Osteoblast (primary cell): ENCODE data around the gene PRR20B. TPM values are rescaled to one million over a fixed set of nuclear protein-coding genes. Genes with fewer than 3 reads are reported as not detected.
"Not testable (repeated sequence)": the region's sequence is repeated elsewhere in the genome, so short reads cannot be mapped to it uniquely, and the experiment has no call there.

ENCODE experiments used
- DNase-seq: peaks from one replicate; pipeline ENCODE4 v3.0.0; 2011; ENCODE audit warnings: low spot score, mixed read lengths; ENCODE audit not compliant: insufficient read length; ENCODE audit errors: missing footprints
- H2AFZ ChIP-seq: 2 replicates; pipeline ENCODE4 v1.6.0; 2011; ENCODE audit warnings: mild to moderate bottlenecking, low read length
- H3K27ac ChIP-seq: 2 replicates; pipeline ENCODE4 v1.5.1; 2011; ENCODE audit warnings: mild to moderate bottlenecking, low read depth, low read length, moderate library complexity
- H3K27me3 ChIP-seq: 2 replicates; pipeline ENCODE4 v1.6.0; 2012; ENCODE audit warnings: mild to moderate bottlenecking, control low read depth, inconsistent platforms, low read length, moderate library complexity; ENCODE audit not compliant: insufficient read depth
- H3K36me3 ChIP-seq: 2 replicates; pipeline ENCODE4 v1.5.1; 2011; ENCODE audit warnings: mild to moderate bottlenecking, low read length, control low read depth, moderate library complexity; ENCODE audit not compliant: insufficient read depth
- H3K4me1 ChIP-seq: 2 replicates; pipeline ENCODE4 v1.5.1; 2011; ENCODE audit warnings: mild to moderate bottlenecking, low read length, control low read depth, moderate library complexity; ENCODE audit not compliant: insufficient read depth
- H3K4me2 ChIP-seq: 2 replicates; pipeline ENCODE4 v1.6.0; 2011; ENCODE audit warnings: mild to moderate bottlenecking, low read length; ENCODE audit not compliant: insufficient read depth
- H3K4me3 ChIP-seq: fragments of 200-600 bp; sonication (generic); 3 replicates; pipeline ENCODE4 v1.5.1; 2012; ENCODE audit warnings: mild to moderate bottlenecking, low read length, inconsistent platforms; ENCODE audit not compliant: insufficient read depth
- H3K79me2 ChIP-seq: 2 replicates; pipeline ENCODE4 v1.6.0; 2012; ENCODE audit warnings: mild to moderate bottlenecking, low read length, control low read depth, inconsistent platforms; ENCODE audit not compliant: insufficient read depth
- H3K9me3 ChIP-seq: 2 replicates; pipeline ENCODE4 v1.5.1; 2011; ENCODE audit warnings: low read depth, low read length, control low read depth
- H4K20me1 ChIP-seq: 2 replicates; pipeline ENCODE4 v1.6.0; 2012; ENCODE audit warnings: mild to moderate bottlenecking, low read length, control low read depth; ENCODE audit not compliant: insufficient read depth
- CTCF ChIP-seq: IDR thresholded peaks from 2 replicates; pipeline ENCODE4 v1.5.1; 2011; ENCODE audit warnings: mild to moderate bottlenecking, low read depth, low read length, moderate library complexity; ENCODE audit errors: extremely low read depth
- total RNA-seq: library from RNA; depleted of rRNA; stranded (reverse); fragments of >200 nt; gene quantifications from 2 replicates; pipeline ENCODE4 v1.2.3, GENCODE V29; 2012

PRR20B gene
- total RNA-seq, result not detected in 2 replicates

GRCh38 chr13:57147188-57147587 lies at the start of gene PRR20B:
Gene PRR20B, plus strand, starts transcription at chr13:57147488. Its CDS starts 387 bp downstream, at chr13:57147875.
- not testable (repeated sequence) for H3K4me1 ChIP-seq, H4K20me1 ChIP-seq, H2AFZ ChIP-seq, H3K27me3 ChIP-seq, H3K36me3 ChIP-seq, H3K4me2 ChIP-seq, H3K4me3 ChIP-seq, H3K79me2 ChIP-seq, DNase-seq, H3K9me3 ChIP-seq, H3K27ac ChIP-seq

DNA sequence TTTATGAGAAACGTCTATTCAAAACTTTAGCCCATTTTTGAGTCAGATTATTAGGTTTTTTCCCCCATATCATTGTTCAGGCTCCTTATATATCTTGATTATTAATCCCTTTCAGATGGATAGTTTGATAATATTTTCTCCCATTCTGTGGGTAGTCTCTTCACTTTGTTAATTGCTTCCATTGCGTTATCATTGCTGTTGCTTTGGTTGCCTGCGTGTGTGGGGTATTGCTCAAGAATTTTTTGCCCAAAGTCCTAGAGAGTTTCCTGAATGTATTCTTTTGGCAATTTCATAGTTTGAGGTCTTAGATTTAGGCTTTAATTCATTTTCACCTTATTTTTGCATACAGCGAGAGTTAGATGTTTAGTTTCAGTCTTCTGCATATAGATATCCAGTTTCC lies 32.3 kb upstream of the PRR20B start:
- Histone ChIP-seq H3K4me1 (no peaks in the 10 kb centered on the region), H2AFZ (no peak overlapping the region), H3K36me3 (no peaks in the 10 kb centered on the region), H3K27me3 (no peaks in the 10 kb centered on the region), H3K9me3 (no peaks in the 10 kb centered on the region), H3K27ac (no peak overlapping the region), H3K4me2 (no peak overlapping the region), H3K79me2 (no peaks in the 10 kb centered on the region), H4K20me1 (no peaks in the 10 kb centered on the region), H3K4me3 (no peak overlapping the region)
- TF ChIP-seq CTCF, result no peak
- no peak for DNase-seq

DNA sequence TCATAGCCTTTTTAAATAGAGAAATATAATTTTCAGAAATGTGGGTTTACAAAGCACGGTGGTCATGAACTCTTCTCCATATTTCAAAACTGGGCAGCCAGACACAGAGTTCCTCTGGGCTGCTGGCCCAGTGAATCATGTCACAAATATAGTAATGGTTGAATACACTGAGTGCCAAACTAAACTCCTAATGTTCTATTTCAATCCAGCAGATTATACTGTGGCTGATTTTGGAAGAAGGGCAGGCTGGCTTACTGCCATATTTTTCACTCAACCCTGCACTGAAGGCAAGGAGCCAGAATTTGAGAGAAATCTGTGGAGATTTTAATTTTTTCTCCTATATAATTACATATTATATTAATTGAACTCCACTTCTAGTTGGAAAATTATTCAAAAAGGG lies 23.6 kb upstream of the PRR20B start:
- Histone ChIP-seq H3K4me1 (no peaks in the 10 kb centered on the region), H3K36me3 (no peaks in the 10 kb centered on the region), H2AFZ (no peak overlapping the region), H3K79me2 (no peaks in the 10 kb centered on the region), H3K27me3 (no peaks in the 10 kb centered on the region), H3K9me3 (no peaks in the 10 kb centered on the region), H3K27ac (no peak overlapping the region), H3K4me3 (no peak overlapping the region), H3K4me2 (no peak overlapping the region), H4K20me1 (no peaks in the 10 kb centered on the region)
- no peak for TF ChIP-seq CTCF
- no peak for DNase-seq

- Histone ChIP-seq H3K36me3 (no peaks in the 10 kb centered on the region), H4K20me1 (no peaks in the 10 kb centered on the region), H3K4me2 (no peak overlapping the region), H3K9me3 (no peaks in the 10 kb centered on the region), H3K4me1 (no peaks in the 10 kb centered on the region), H3K27me3 (no peaks in the 10 kb centered on the region), H3K27ac (no peak overlapping the region), H3K4me3 (no peak overlapping the region), H3K79me2 (no peaks in the 10 kb centered on the region), H2AFZ (no peak overlapping the region)
- no peak for DNase-seq
- TF ChIP-seq CTCF, result no peak
Observed at GRCh38 chr13:57128909-57129308, 18.4 kb upstream of the PRR20B start.
